K562 (cell line): ENCODE measurements around the gene HOXC10. TPM values are rescaled to one million over a fixed set of nuclear protein-coding genes. Genes with fewer than 3 reads are reported as not detected.

Experiments
- CBFA2T2 ChIP-seq: fragments of 450-650 bp; conservative IDR thresholded peaks from 2 replicates; pipeline ENCODE4 v1.6.1; 2017; ENCODE audit warnings: mild to moderate bottlenecking
- CHD1 ChIP-seq: fragments of 200-600 bp; sonication (generic); IDR thresholded peaks from one replicate; pipeline ENCODE4 v1.6.1; 2012; ENCODE audit warnings: mild to moderate bottlenecking, moderate library complexity, low read length, inconsistent platforms
- CHD2 ChIP-seq: IDR thresholded peaks from 2 replicates; pipeline ENCODE4 v1.6.1; 2011; ENCODE audit warnings: low read depth, low read length
- EHMT2 ChIP-seq: fragments of 450-650 bp; IDR thresholded peaks from 2 replicates; pipeline ENCODE4 v1.6.1; 2018; ENCODE audit warnings: antibody characterized with exemption
- FOXK1 ChIP-seq: sonication (generic); formaldehyde crosslinking; IDR thresholded peaks from 2 replicates; pipeline ENCODE4 v1.8.0; 2022; ENCODE audit warnings: missing genetic modification reagents, mild to moderate bottlenecking, borderline replicate concordance
- HDAC2 ChIP-seq: fragments of 450-650 bp; IDR thresholded peaks from 2 replicates; pipeline ENCODE4 v1.6.1; 2016; ENCODE audit warnings: mild to moderate bottlenecking
- MED1 ChIP-seq: sonication (generic); formaldehyde crosslinking; IDR thresholded peaks from 2 replicates; pipeline ENCODE4 v1.8.1; 2023; ENCODE audit warnings: missing genetic modification reagents, borderline replicate concordance
- MYC ChIP-seq, 2 experiments: fragments of 250-450 bp in 1 of 2; sonication (Bioruptor Pico) in 1 of 2; IDR thresholded peaks; 2 replicates each; pipeline versions ENCODE4 v1.5.1 to v1.6.1; 2012 to 2021; ENCODE audit warnings: low read depth in 2 of 2, borderline replicate concordance in 1 of 2, improper control_type of control experiment in 1 of 2, low read length in 1 of 2, mild to moderate bottlenecking in 1 of 2, moderate library complexity in 1 of 2
- NFE2L1 ChIP-seq: fragments of 450-650 bp; IDR thresholded peaks from 2 replicates; pipeline ENCODE4 v1.6.1; 2016; ENCODE audit warnings: missing genetic modification characterization, low read depth, mild to moderate bottlenecking, missing compliant biosample characterization, moderate library complexity, borderline replicate concordance
- NFYB ChIP-seq: IDR thresholded peaks from 2 replicates; pipeline ENCODE4 v1.6.1; 2011; ENCODE audit warnings: mild to moderate bottlenecking, moderate library complexity; ENCODE audit not compliant: insufficient read length; ENCODE audit errors: extremely low read depth
- RAD51 ChIP-seq: fragments of 450-650 bp; IDR thresholded peaks from 2 replicates; pipeline ENCODE4 v1.7.1; 2016; ENCODE audit warnings: low read depth, mild to moderate bottlenecking, borderline replicate concordance
- RB1 ChIP-seq: fragments of 450-650 bp; IDR thresholded peaks from 2 replicates; pipeline ENCODE4 v1.6.1; 2017; ENCODE audit warnings: low read depth, mild to moderate bottlenecking
- TBP ChIP-seq: optimal IDR thresholded peaks from 2 replicates; pipeline ENCODE3; 2011; ENCODE audit warnings: low read depth, low read length, improper control_type of control experiment
- TOE1 ChIP-seq, 2 experiments: fragments of 450-650 bp in 1 of 2; sonication (generic) in 1 of 2; formaldehyde crosslinking in 1 of 2; IDR thresholded peaks; 2 replicates each; pipeline versions ENCODE4 v1.7.1 to v1.8.0; 2016 to 2022; ENCODE audit warnings: borderline replicate concordance in 2 of 2, mild to moderate bottlenecking in 2 of 2, antibody characterized with exemption in 1 of 2, inconsistent platforms in 1 of 2, low read depth in 1 of 2, missing genetic modification reagents in 1 of 2, moderate library complexity in 1 of 2
- ZBTB7A ChIP-seq: IDR thresholded peaks from 2 replicates; pipeline ENCODE4 v1.6.1; 2011; ENCODE audit warnings: low read depth, mild to moderate bottlenecking, low read length, moderate library complexity, borderline replicate concordance; ENCODE audit not compliant: control insufficient read depth
- ZNF431 ChIP-seq: sonication (generic); formaldehyde crosslinking; IDR thresholded peaks from 2 replicates; pipeline ENCODE4 v1.8.0; 2022; ENCODE audit warnings: mild to moderate bottlenecking, missing genetic modification reagents
- polyA plus RNA-seq, 8 experiments: library from polyadenylated mRNA; depleted of rRNA in 4 of 8; stranded (reverse) in 5 of 8; unstranded in 3 of 8; fragments of >200 nt; fragmentation: Nextera tagmentation in 2 of 8; fragmentation: Illumina TruSeq in 1 of 8; extraction: Ambion mirVana in 2 of 8; extraction: Trizol in 1 of 8; gene quantifications; 2 replicates each; pipeline versions ENCODE4 v1.2.1 to v1.2.3, GENCODE V29; 2011 to 2014; ENCODE audit warnings: inconsistent platforms in 1 of 8, missing spikeins in 1 of 8
- total RNA-seq, 7 experiments: library from RNA; depleted of rRNA in 6 of 7; stranded (reverse); fragments of >200 nt in 6 of 7; fragmentation: Illumina TruSeq in 2 of 7; extraction: Trizol in 2 of 7; gene quantifications; 2 replicates each; pipeline versions ENCODE4 v1.2.1 to v1.2.3, GENCODE V29; 2011 to 2021; ENCODE audit warnings: low replicate concordance in 1 of 7
- TF ChIP-seq, protein P1 (sequence below): fragments of 450-650 bp; IDR thresholded peaks from 2 replicates; pipeline ENCODE4 v1.6.1; 2018; ENCODE audit not compliant: partially characterized antibody
- TF ChIP-seq, protein P2 (sequence below), 2 experiments: fragments of 450-650 bp; IDR thresholded peaks; 2 replicates each; pipeline ENCODE4 v1.6.1; 2018; ENCODE audit warnings: mild to moderate bottlenecking in 2 of 2, low read depth in 1 of 2; ENCODE audit not compliant: partially characterized antibody in 2 of 2

Gene HOXC10
- total and polyA plus RNA-seq, 9 of the 15 experiments (the other 6 are each of a cell fraction or from before 2014, with no cell fraction given) = 0.13 to 0.77 (median 0.35) TPM; not detected in 2

DNA sequence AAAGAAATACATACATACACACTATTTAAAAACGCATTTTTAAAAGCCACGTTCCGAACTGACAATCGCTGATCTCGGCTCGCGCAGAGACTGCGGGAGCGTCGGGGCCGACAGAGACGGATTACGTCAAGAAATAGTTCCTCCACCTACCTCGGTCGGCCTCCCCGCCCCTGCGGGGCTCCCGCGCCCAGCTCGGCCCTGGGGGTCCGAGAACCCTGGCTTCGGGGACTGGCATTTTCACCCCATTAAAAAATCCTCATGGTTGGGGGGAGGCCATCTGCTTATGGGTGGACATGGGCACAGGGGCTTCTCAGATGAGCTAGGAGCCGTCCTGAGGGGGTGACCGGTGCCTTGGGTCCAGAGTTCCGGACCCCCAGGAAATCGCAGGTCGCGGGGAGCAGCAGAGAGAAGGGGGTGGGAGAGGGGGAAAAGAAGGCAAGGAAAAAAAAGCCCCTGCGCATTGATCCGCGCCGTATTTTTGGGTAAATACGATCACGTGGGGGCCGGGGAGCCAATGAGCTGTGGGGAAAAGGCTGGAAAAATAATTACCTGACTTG lies 14.7 kb downstream of the HOXC10 start (continued):
- TF ChIP-seq, protein P1, sequence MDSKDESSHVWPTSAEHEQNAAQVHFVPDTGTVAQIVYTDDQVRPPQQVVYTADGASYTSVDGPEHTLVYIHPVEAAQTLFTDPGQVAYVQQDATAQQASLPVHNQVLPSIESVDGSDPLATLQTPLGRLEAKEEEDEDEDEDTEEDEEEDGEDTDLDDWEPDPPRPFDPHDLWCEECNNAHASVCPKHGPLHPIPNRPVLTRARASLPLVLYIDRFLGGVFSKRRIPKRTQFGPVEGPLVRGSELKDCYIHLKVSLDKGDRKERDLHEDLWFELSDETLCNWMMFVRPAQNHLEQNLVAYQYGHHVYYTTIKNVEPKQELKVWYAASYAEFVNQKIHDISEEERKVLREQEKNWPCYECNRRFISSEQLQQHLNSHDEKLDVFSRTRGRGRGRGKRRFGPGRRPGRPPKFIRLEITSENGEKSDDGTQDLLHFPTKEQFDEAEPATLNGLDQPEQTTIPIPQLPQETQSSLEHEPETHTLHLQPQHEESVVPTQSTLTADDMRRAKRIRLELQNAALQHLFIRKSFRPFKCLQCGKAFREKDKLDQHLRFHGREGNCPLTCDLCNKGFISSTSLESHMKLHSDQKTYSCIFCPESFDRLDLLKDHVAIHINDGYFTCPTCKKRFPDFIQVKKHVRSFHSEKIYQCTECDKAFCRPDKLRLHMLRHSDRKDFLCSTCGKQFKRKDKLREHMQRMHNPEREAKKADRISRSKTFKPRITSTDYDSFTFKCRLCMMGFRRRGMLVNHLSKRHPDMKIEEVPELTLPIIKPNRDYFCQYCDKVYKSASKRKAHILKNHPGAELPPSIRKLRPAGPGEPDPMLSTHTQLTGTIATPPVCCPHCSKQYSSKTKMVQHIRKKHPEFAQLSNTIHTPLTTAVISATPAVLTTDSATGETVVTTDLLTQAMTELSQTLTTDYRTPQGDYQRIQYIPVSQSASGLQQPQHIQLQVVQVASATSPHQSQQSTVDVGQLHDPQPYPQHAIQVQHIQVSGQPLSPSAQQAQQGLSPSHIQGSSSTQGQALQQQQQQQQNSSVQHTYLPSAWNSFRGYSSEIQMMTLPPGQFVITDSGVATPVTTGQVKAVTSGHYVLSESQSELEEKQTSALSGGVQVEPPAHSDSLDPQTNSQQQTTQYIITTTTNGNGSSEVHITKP = peak; percentile 96
- TF ChIP-seq MYC (IDR thresholded peaks at IDR 0.05; ENCODE audit: low read depth, low read length) (no peak), MYC (CRISPR knock-in tag; IDR thresholded peaks at IDR 0.05; ENCODE audit: borderline replicate concordance, low read depth) (0 out of 2 replicates have a peak, but pooled peaks have one; percentile 41), NFE2L1 (tag) (no peak), TOE1 (IDR thresholded peaks at IDR 0.05; ENCODE audit: borderline replicate concordance) (peak; percentile 86), TOE1 (CRISPR knock-in tag; IDR thresholded peaks at IDR 0.05; ENCODE audit: borderline replicate concordance, low read depth) (no peak), RAD51 (peak; percentile 94), TBP (peak; percentile 73), CHD2 (peak; percentile 59; the same call in 1 of the 2 replicates), ZBTB7A (peak; percentile 19; the same call in 1 of the 2 replicates), HDAC2 (0 out of 2 replicates have a peak, but pooled peaks have one; percentile 7), FOXK1 (no peak), CBFA2T2 (peak; percentile 67), EHMT2 (no peak), ZNF431 (CRISPR knock-in tag) (no peak), MED1 (CRISPR knock-in tag) (no peak), CHD1 (no peak), NFYB (peak; percentile 30), RB1 (0 out of 2 replicates have a peak, but pooled peaks have one; percentile 21)
- TF ChIP-seq, protein P2, sequence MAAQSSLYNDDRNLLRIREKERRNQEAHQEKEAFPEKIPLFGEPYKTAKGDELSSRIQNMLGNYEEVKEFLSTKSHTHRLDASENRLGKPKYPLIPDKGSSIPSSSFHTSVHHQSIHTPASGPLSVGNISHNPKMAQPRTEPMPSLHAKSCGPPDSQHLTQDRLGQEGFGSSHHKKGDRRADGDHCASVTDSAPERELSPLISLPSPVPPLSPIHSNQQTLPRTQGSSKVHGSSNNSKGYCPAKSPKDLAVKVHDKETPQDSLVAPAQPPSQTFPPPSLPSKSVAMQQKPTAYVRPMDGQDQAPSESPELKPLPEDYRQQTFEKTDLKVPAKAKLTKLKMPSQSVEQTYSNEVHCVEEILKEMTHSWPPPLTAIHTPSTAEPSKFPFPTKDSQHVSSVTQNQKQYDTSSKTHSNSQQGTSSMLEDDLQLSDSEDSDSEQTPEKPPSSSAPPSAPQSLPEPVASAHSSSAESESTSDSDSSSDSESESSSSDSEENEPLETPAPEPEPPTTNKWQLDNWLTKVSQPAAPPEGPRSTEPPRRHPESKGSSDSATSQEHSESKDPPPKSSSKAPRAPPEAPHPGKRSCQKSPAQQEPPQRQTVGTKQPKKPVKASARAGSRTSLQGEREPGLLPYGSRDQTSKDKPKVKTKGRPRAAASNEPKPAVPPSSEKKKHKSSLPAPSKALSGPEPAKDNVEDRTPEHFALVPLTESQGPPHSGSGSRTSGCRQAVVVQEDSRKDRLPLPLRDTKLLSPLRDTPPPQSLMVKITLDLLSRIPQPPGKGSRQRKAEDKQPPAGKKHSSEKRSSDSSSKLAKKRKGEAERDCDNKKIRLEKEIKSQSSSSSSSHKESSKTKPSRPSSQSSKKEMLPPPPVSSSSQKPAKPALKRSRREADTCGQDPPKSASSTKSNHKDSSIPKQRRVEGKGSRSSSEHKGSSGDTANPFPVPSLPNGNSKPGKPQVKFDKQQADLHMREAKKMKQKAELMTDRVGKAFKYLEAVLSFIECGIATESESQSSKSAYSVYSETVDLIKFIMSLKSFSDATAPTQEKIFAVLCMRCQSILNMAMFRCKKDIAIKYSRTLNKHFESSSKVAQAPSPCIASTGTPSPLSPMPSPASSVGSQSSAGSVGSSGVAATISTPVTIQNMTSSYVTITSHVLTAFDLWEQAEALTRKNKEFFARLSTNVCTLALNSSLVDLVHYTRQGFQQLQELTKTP (IDR thresholded peaks at IDR 0.05; ENCODE audit: low read depth in 1 of 2, partially characterized antibody in 2 of 2) = peak in 1 of 2 experiments; percentile 36
